ENCODE measurements around the gene ANKRD16.
"Not testable (repeated sequence)": the region's sequence is repeated elsewhere in the genome, so short reads cannot be mapped to it uniquely, and the experiment has no call there.

ANKRD16 gene

DNA sequence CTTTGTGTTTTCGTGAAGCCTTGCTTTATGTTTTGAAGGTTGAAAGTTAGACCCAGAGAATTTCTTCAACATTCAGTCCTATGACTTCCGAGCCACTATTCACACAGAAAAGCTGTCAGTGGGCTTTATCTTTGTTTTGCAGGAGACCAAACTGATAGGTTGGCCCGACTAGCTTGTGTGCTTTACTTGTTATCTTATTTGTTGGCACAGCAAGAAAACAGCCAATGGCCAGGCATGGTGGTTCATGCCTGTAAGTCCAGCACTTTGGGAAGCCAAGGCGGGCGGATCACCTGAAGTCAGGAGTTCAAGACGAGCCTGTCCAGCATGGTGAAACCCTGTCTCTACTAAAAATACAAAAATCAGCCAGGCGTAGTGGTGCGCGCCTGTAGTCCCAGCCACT is 60.4 kb downstream of the ANKRD16 start:
- TF ChIP-seq, protein P1, sequence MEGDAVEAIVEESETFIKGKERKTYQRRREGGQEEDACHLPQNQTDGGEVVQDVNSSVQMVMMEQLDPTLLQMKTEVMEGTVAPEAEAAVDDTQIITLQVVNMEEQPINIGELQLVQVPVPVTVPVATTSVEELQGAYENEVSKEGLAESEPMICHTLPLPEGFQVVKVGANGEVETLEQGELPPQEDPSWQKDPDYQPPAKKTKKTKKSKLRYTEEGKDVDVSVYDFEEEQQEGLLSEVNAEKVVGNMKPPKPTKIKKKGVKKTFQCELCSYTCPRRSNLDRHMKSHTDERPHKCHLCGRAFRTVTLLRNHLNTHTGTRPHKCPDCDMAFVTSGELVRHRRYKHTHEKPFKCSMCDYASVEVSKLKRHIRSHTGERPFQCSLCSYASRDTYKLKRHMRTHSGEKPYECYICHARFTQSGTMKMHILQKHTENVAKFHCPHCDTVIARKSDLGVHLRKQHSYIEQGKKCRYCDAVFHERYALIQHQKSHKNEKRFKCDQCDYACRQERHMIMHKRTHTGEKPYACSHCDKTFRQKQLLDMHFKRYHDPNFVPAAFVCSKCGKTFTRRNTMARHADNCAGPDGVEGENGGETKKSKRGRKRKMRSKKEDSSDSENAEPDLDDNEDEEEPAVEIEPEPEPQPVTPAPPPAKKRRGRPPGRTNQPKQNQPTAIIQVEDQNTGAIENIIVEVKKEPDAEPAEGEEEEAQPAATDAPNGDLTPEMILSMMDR (IDR thresholded peaks at IDR 0.05; ENCODE audit: low read depth, low read length, missing control alignments) = no peak
- no peak overlapping the region for H3K4me3 ChIP-seq (ENCODE audit: low read depth, low read length)
- DNase-seq (ENCODE audit: low read depth) = no peak

DNA sequence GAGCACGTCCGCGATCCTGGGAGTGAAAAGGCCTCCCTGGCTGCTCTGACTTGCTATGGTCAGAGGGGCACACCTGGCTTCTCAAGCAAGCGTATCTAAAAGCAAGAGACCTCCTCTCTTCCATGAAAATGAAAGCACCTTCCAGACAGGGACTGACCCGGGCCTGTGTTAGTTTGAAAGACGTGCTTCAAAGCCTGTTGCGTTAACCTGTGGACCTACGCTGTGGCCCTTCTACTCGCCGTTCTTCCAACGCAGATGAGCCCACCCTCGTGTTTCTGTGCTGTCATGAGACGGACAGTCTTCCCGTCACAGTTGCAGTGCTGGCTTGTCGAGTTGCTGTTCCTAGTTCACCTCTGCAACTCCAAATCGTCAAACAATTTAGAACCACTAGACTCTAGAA is 61.0 kb downstream of the ANKRD16 start:
- TF ChIP-seq, protein P1 (IDR thresholded peaks at IDR 0.05; ENCODE audit: low read depth, low read length, missing control alignments) = no peak
- DNase-seq (ENCODE audit: low read depth) = no peak
- H3K4me3 ChIP-seq (ENCODE audit: low read depth, low read length) = no peak overlapping the region

DNA sequence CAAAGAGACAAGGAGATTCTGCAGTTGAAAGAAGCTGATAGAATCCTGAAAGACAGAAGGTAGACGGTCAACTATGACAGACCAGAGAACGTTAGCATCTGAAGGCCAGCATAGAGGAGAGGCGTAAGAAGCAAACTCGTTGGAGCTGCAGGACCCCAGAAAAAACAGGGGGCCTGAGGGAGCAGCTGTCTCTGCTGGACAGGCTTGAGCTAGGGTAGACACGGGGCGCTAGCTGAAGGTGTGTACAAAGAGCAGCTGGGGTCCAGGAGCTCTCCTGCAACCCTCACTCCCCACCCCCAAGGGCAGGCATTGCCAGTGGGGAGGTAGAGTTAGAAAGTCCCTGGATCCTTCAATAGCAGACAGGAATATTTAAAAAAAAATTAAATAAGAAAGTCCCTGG is 61.9 kb downstream of the ANKRD16 start:
- DNase-seq (ENCODE audit: low read depth) = no peak
- H3K4me3 ChIP-seq (ENCODE audit: low read depth, low read length) = no peak overlapping the region
- TF ChIP-seq, protein P1 (IDR thresholded peaks at IDR 0.05; ENCODE audit: low read depth, low read length, missing control alignments) = no peak

DNA sequence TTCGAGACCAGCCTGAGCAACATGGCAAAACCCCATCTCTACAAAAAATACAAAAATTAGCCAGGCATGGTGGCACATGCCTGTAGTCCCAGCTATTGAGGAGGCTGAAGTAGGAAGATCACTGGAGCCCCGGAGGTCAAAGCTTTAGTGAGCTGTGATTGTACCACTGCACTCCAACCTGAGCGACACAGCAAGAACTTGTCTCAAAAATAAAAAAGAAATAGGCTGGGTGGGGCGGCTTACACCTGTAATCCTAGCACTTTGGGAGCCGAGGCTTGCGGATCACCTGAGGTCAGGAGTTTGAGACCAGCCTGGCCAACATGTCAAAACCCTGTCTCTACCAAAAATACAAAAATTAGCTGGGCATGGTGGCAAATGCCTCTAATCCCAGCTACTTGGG is 63.2 kb downstream of the ANKRD16 start:
- H3K4me3 ChIP-seq (ENCODE audit: low read depth, low read length); DNase-seq (ENCODE audit: low read depth): not testable (repeated sequence)

DNA sequence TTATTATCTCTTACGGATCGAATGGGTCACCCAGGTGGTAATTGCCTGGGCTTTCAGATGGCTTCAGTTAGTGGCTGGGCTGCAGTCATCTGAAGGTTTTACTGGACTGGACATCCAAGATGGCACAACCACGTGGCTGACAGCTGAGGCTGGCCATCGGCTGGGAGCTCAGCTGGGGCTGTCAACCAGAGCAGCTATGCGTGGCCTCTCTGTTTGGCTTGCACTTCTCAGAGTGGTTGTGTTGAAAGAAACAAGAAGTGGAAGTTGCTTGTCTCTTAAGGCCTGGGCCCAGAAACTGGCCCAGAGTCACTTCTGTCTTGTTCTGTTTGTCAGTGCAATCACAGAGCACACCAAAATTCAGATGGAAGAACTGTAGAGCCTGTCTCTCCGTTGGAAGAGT is 70.8 kb downstream of the ANKRD16 start:
- TF ChIP-seq, protein P1 (IDR thresholded peaks at IDR 0.05; ENCODE audit: low read depth, low read length, missing control alignments) = no peak
- no peak overlapping the region for H3K4me3 ChIP-seq (ENCODE audit: low read depth, low read length)
- DNase-seq (ENCODE audit: low read depth) = peak; percentile 61

DNA sequence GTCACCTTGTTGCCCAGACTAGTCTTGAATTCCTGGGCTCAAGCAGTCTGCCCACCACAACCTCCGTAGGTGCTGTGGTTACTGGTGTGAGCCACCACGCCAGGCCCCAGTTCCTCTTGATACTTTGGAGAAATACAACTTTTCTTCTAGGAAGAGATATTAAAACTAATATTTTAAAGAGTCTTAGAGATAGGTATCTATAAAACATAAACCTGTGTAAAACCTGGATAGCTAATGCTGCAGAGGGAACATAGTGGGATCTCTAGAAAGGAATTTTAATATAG is 71.7 kb downstream of the ANKRD16 start:
- TF ChIP-seq, protein P1 (IDR thresholded peaks at IDR 0.05; ENCODE audit: low read depth, low read length, missing control alignments) = no peak
- no peak overlapping the region for H3K4me3 ChIP-seq (ENCODE audit: low read depth, low read length)
- no peak for DNase-seq (ENCODE audit: low read depth)

DNA sequence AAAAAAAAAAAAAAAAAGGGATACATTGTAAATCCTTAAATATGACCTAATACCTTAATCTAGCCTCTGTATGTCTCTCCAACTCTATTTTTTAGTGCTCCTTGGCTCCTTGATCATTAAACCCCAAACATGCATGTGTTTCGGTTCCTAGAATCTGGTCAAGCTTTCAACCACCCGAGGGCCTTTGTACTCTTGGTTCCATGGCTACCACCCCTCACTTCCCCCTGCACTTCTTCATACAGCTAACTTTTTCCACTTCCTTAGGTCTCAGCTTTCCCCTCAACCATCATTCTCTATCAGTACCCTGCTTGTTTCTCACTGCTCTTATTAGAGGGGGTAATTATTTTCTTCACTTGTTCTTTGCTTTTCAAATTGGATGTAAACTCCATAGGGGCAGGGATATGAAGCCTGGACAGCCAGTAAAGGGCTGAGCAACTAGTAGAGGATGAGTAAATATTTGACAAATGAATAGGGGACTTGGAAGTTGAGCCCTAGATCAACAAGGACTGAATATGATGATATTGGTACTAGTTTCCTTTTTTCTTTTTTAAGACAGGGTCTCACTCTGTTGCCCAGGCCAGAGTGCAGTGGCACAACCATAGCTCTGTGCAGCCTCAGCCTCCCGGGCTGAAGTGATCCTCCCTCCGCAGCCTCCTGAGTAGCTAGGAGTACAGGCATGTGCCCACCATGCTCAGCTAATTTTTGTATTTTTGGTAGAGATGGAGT is 72.2 kb downstream of the ANKRD16 start:
- peak; percentile 53 for DNase-seq (ENCODE audit: low read depth)
- TF ChIP-seq, protein P1 (IDR thresholded peaks at IDR 0.05; ENCODE audit: low read depth, low read length, missing control alignments) = no peak
- no peak overlapping the region for H3K4me3 ChIP-seq (ENCODE audit: low read depth, low read length)
